PC-3 (cell line): ENCODE measurements around the gene P2RX3. TPM values are rescaled to one million over a fixed set of nuclear protein-coding genes. Genes with fewer than 3 reads are reported as not detected.

Experiments used
- ATAC-seq: fragments of 200-7000 bp; cut with Tn5 transposase; 2 replicates; pipeline ENCODE4 v1.9.1; 2020; ENCODE audit warnings: mild to moderate bottlenecking, moderate library complexity
- BruUV-seq: library from RNA; stranded (reverse); fragments of 400-500 nt; replicated peaks from 2 replicates; lab custom pipeline; 2021; lab: Mats Ljungman, UMichigan
- CTCF ChIA-PET: fragments of 300-600 bp; sonication (Branson Sonifier 250); formaldehyde crosslinking; loops from one replicate; lab custom pipeline; 2022; ENCODE audit warnings: antibody characterized with exemption; lab: Charles Lee
- POLR2A ChIA-PET: fragments of 300-600 bp; sonication (Branson Sonifier 250); formaldehyde crosslinking; loops from one replicate; lab custom pipeline; 2022; ENCODE audit warnings: antibody characterized with exemption; ENCODE audit not compliant: unreplicated experiment; lab: Charles Lee
- DNase-seq: peaks from one replicate; pipeline ENCODE4 v3.0.0-alpha.2; 2015
- H2AFZ ChIP-seq: fragments of 300-600 bp; sonication (generic); 2 replicates; pipeline ENCODE4 v1.6.0; 2016; ENCODE audit warnings: antibody characterized with exemption, low read length
- H3F3A ChIP-seq: fragments of 300-600 bp; sonication (generic); one replicate; pipeline ENCODE4 v1.6.0; 2017; ENCODE audit warnings: antibody characterized with exemption, low read length, control low read depth, mild to moderate bottlenecking; ENCODE audit not compliant: unreplicated experiment
- H3K27ac ChIP-seq: fragments of 300-600 bp; sonication (generic); 2 replicates; pipeline ENCODE4 v1.5.1; 2016; ENCODE audit warnings: mild to moderate bottlenecking, low read length
- H3K27me3 ChIP-seq: fragments of 300-600 bp; sonication (generic); 2 replicates; pipeline ENCODE4 v1.6.1; 2016; ENCODE audit warnings: low read length, mixed read lengths
- H3K36me3 ChIP-seq: fragments of 300-600 bp; sonication (generic); 2 replicates; pipeline ENCODE4 v1.6.1; 2016; ENCODE audit warnings: low read depth, mixed run types, low read length, mixed read lengths
- H3K4me1 ChIP-seq: fragments of 300-600 bp; sonication (generic); 2 replicates; pipeline ENCODE4 v1.5.1; 2016; ENCODE audit warnings: low read length; ENCODE audit not compliant: insufficient read depth
- H3K4me2 ChIP-seq: fragments of 300-600 bp; sonication (generic); 2 replicates; pipeline ENCODE4 v1.6.0; 2016; ENCODE audit warnings: low read length
- H3K4me3 ChIP-seq: fragments of 300-600 bp; sonication (generic); 2 replicates; pipeline ENCODE4 v1.5.1; 2016; ENCODE audit warnings: mild to moderate bottlenecking, low read length, mixed read lengths
- H3K79me2 ChIP-seq: fragments of 300-600 bp; sonication (generic); 2 replicates; pipeline ENCODE4 v1.6.1; 2017; ENCODE audit warnings: low read length, mixed read lengths
- H3K9ac ChIP-seq: fragments of 300-600 bp; sonication (generic); 2 replicates; pipeline ENCODE4 v1.6.0; 2016; ENCODE audit warnings: mild to moderate bottlenecking, low read length
- H3K9me2 ChIP-seq: fragments of 300-600 bp; sonication (generic); replicated peaks from 2 replicates; pipeline ENCODE4 v1.6.1; 2016; ENCODE audit warnings: mixed run types, low read length, mixed read lengths
- H3K9me3 ChIP-seq: fragments of 300-600 bp; sonication (generic); 2 replicates; pipeline ENCODE4 v1.6.1; 2016; ENCODE audit warnings: low read length, mixed read lengths
- H4K20me1 ChIP-seq: fragments of 300-600 bp; sonication (generic); 2 replicates; pipeline ENCODE4 v1.6.1; 2016; ENCODE audit warnings: low read length, mixed read lengths
- CTCF ChIP-seq: fragments of 300-600 bp; sonication (generic); conservative IDR thresholded peaks from 2 replicates; pipeline ENCODE4 v1.5.1; 2017; ENCODE audit warnings: antibody characterized with exemption, low read depth, mild to moderate bottlenecking, low read length
- EZH2 ChIP-seq: fragments of 300-600 bp; sonication (generic); IDR thresholded peaks from one replicate; pipeline ENCODE4 v1.6.1; 2017; ENCODE audit warnings: antibody characterized with exemption, mild to moderate bottlenecking, low read length; ENCODE audit not compliant: unreplicated experiment
- EZH2phosphoT487 ChIP-seq: fragments of 300-600 bp; sonication (generic); IDR thresholded peaks from 2 replicates; pipeline ENCODE4 v1.6.1; 2018; ENCODE audit warnings: mild to moderate bottlenecking, antibody characterized with exemption, low read length, borderline replicate concordance
- intact Hi-C: fragments of 100-400 bp; cut with micrococcal nuclease; formaldehyde crosslinking; loops from 2 replicates; pipeline ENCODE4 v1.9.0; 2023
- total RNA-seq: library from RNA; depleted of rRNA; stranded (reverse); fragments of >200 nt; gene quantifications from 2 replicates; pipeline ENCODE4 v1.2.3, GENCODE V29; 2014

Gene P2RX3
- total RNA-seq, 1 experiment from 2014 or later = not detected

GRCh38 chr11:57323167-57323854 lies 14.8 kb upstream of the P2RX3 start:
- intact Hi-C loops = loop anchor here (5.0 kb wide), 1 partner anchor 1254 kb away; the partner anchor contains the start of genes LPXN and ZFP91
- Histone ChIP-seq H3K79me2 (peaks cover 40% of the 10 kb centered on the region), H4K20me1 (peaks cover 14% of the 10 kb centered on the region; the same call in 1 of the 2 replicates), H3K27ac (peak overlapping the region; percentile 82), H3K9me3 (no peaks in the 10 kb centered on the region), H3K4me1 (peaks cover 53% of the 10 kb centered on the region), H3K36me3 (peaks cover 27% of the 10 kb centered on the region; the same call in 1 of the 2 replicates), H3K4me2 (peak overlapping the region; percentile 93), H3K4me3 (peak overlapping the region; percentile 85), H3F3A (peaks cover 7% of the 10 kb centered on the region), H2AFZ (no peak overlapping the region), H3K9me2 (no peaks in the 10 kb centered on the region), H3K9ac (peak overlapping the region; percentile 72), H3K27me3 (no peaks in the 10 kb centered on the region)
- peak; percentile 21 for DNase-seq
- TF ChIP-seq CTCF (no peak), EZH2 (no peak), EZH2phosphoT487 (no peak)
- no TSS peak for BruUV-seq
- ChIA-PET POLR2A (interaction anchor here (0.6 kb wide), 1 partner anchor 79 kb away, joined by 3 read pairs; no protein-coding TSS in a partner anchor), CTCF (interaction anchor here (1.3 to 1.9 kb wide), 2 partner anchors 23 to 74 kb away, joined by 8 to 9 read pairs; no protein-coding TSS in a partner anchor)
- ATAC-seq = no peak

- intact Hi-C loops = loop anchor here (5.0 kb wide), 1 partner anchor 1253 kb away; the partner anchor contains the start of genes LPXN and ZFP91
- CTCF ChIA-PET = interaction anchor here (1.9 kb wide), 1 partner anchor 74 kb away, joined by 9 read pairs; no protein-coding TSS in a partner anchor
Measured at GRCh38 chr11:57323855-57324153, 14.3 kb upstream of the P2RX3 start.

More at GRCh38 chr11:57323855-57324153, 14.3 kb upstream of the P2RX3 start:
- Histone ChIP-seq H3F3A (peaks cover 7% of the 10 kb centered on the region), H3K27ac (peak overlapping the region; percentile 13), H3K79me2 (peaks cover 37% of the 10 kb centered on the region), H3K4me3 (peak overlapping the region; percentile 85), H3K9ac (peak overlapping the region; percentile 72), H2AFZ (peak overlapping the region; percentile 40; the same call in 1 of the 2 replicates), H3K36me3 (peaks cover 31% of the 10 kb centered on the region), H3K4me2 (peak overlapping the region; percentile 93), H3K9me2 (no peaks in the 10 kb centered on the region), H4K20me1 (peaks cover 14% of the 10 kb centered on the region; the same call in 1 of the 2 replicates), H3K9me3 (no peaks in the 10 kb centered on the region), H3K4me1 (peaks cover 53% of the 10 kb centered on the region), H3K27me3 (no peaks in the 10 kb centered on the region)
- POLR2A ChIA-PET = interaction anchor here (0.6 kb wide), 1 partner anchor 79 kb away, joined by 3 read pairs; no protein-coding TSS in a partner anchor
- ATAC-seq (no peak), DNase-seq (no peak)
- TF ChIP-seq CTCF (no peak), EZH2 (no peak), EZH2phosphoT487 (no peak)
- BruUV-seq = no TSS peak
